Activated CD4-positive, alpha-beta T cell treated with anti-CD3 and anti-CD28 coated beads, Interleukin-2, amount 10 ng/mL, durations not matched to agents 24 days and 14 days (primary cell): ENCODE results near the gene TPD52L2. TPM values are rescaled to one million over a fixed set of nuclear protein-coding genes. Genes with fewer than 3 reads are reported as not detected.
"Not testable (repeated sequence)": the region's sequence is repeated elsewhere in the genome, so short reads cannot be mapped to it uniquely, and the experiment has no call there.

Source experiments
- DNase-seq: peaks from one replicate; pipeline ENCODE4 v3.0.0; 2022
- H3K27ac Mint-ChIP-seq: one replicate; pipeline ENCODE4 v1.8.0; 2022; ENCODE audit warnings: mild to moderate bottlenecking, mixed read lengths
- H3K27me3 Mint-ChIP-seq: one replicate; pipeline ENCODE4 v1.8.0; 2022; ENCODE audit warnings: mixed read lengths
- H3K36me3 Mint-ChIP-seq: one replicate; pipeline ENCODE4 v1.8.0; 2022; ENCODE audit warnings: low read depth, mild to moderate bottlenecking, mixed read lengths
- H3K4me1 Mint-ChIP-seq: one replicate; pipeline ENCODE4 v1.8.0; 2021; ENCODE audit warnings: mixed read lengths
- H3K4me3 Mint-ChIP-seq: one replicate; pipeline ENCODE4 v1.8.0; 2022; ENCODE audit warnings: mild to moderate bottlenecking, moderate library complexity, mixed read lengths
- H3K9me3 Mint-ChIP-seq: one replicate; pipeline ENCODE4 v1.8.0; 2021; ENCODE audit warnings: mixed read lengths
- intact Hi-C: fragments of 100-400 bp; cut with micrococcal nuclease; formaldehyde crosslinking; loops from one replicate; pipeline ENCODE4 v1.15.1; 2023
- total RNA-seq: library from RNA; stranded (reverse); gene quantifications from 2 replicates; pipeline ENCODE4 v1.2.3, GENCODE V29; 2022

Gene TPD52L2
- total RNA-seq, 1 donor from 2014 or later = 78.8 TPM

- Mint-ChIP-seq H3K4me1 (peaks cover 16% of the 10 kb centered on the region), H3K27ac (peak overlapping the region; percentile 85), H3K4me3 (peak overlapping the region; percentile 11), H3K27me3 (no peaks in the 10 kb centered on the region), H3K36me3 (peaks cover 56% of the 10 kb centered on the region), H3K9me3 (no peaks in the 10 kb centered on the region)
- DNase-seq = peak; percentile 85
- intact Hi-C loops = loop anchor here (1.0 kb wide), 2 partner anchors 8 to 21 kb away; partner anchors contain the start of gene TPD52L2
Observed at GRCh38 chr20:63873477-63873971, 8.5 kb downstream of the TPD52L2 start.

DNA sequence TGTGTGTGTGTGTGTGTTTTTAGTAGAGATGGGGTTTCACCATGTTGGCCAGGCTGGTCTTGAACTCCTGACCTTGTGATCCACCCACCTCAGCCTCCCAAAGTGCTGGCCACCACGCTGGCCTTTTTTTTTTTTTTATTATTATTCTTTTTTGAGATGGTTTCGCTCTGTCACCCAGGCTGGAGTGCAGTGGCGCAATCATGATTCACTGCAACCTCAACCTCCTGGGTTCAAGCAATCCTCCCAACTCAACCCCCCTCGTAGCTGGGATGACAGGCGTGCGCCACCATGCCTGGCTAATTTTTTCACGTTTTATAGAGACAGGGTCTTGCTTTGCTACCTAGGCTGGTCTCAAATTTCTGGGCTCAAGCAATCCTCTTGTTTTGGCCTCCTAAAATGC, 9.2 kb downstream of the TPD52L2 start:
- Mint-ChIP-seq H3K36me3 (peaks cover 54% of the 10 kb centered on the region), H3K4me1 (peaks cover 16% of the 10 kb centered on the region), H3K27ac (peak overlapping the region; percentile 51)
- H3K9me3 Mint-ChIP-seq, DNase-seq, H3K4me3 Mint-ChIP-seq, H3K27me3 Mint-ChIP-seq, intact Hi-C loops: not testable (repeated sequence)

GRCh38 chr20:63876489-63877036, 11.5 kb downstream of the TPD52L2 start:
- Mint-ChIP-seq H3K9me3 (no peaks in the 10 kb centered on the region), H3K4me1 (peaks cover 16% of the 10 kb centered on the region), H3K36me3 (peaks cover 40% of the 10 kb centered on the region), H3K27me3 (no peaks in the 10 kb centered on the region), H3K27ac (peak overlapping the region; percentile 64), H3K4me3 (no peak overlapping the region)
- intact Hi-C loops = no loop called here
- no peak for DNase-seq

DNA sequence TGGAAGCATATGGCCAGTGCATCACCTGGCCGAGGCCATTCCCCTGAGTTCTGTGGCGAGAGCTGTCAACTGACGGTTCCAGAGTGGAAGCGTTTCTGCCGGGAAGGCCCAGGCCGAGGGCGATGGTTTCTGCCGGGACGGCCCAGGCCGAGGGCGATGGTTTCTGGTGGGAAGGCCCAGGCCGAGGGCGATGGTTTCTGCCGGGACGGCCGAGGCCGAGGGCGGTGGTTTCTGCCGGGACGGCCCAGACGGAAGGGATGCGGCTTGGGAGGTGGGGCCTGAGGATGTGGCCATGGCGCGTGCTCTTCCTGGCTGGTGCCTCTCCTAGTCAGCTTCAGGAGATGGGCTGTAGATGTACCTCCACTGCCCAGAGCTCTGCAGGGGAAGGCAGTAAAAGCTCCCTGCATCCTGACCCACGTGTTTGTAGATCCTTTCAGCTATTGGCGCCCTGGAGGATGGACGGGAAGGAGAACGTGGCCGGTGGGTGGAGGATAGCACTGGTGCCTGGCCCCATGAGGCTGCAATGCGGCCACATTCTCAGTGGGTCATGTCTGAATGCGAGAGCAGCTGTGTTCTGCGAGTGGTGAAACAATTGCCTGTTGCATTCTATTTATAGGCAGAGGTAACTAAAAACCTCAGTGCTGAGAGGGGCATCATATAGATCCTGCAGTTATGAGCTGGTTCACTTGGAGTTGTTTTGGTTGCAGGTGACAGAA, 12.8 kb downstream of the TPD52L2 start:
- no peak overlapping the region for H3K4me3 Mint-ChIP-seq
- no peaks in the 10 kb centered on the region for H3K27me3 Mint-ChIP-seq
- H3K27ac Mint-ChIP-seq = no peak overlapping the region
- intact Hi-C loops = no loop called here
- peaks cover 36% of the 10 kb centered on the region for H3K36me3 Mint-ChIP-seq
- DNase-seq = no peak
- H3K4me1 Mint-ChIP-seq = peaks cover 12% of the 10 kb centered on the region
- no peaks in the 10 kb centered on the region for H3K9me3 Mint-ChIP-seq

DNA sequence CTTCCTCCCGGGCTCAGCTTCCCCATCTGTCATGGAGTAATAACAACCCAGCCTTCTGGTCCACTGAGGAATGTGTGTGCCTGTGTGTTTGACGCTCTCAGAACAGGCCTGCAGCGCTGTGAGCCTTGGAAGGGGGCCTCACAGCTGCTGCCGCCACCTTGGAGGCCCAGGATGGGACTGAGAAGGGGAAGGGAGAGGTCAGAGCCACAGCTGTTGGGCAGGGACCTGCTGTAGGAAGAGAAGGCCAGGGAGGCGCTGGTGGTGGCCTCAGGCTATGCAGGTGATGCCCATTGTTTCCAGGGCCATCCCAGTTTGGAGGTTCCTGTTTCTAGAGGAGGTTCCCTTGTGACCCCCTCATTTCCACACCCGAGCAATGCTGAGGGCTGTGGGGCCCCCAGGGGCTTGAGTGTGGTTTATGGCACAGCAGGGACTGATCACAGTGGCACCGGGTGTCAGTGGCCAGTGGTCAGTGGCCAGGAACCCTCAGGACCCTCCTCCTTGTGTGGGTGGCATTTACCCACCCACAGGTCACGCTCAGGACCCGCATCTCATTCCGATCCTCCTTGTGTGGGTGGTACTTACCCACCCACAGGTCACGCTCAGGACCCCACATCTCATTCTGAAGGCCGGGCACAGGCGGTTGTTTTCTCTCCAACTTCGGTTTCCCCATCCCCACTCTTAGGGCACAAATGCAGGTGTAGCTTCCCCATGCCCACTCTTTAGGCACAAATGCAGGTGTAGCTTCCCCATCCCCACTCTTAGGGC, 14.0 kb downstream of the TPD52L2 start:
- Mint-ChIP-seq H3K4me3 (no peak overlapping the region), H3K9me3 (no peaks in the 10 kb centered on the region), H3K27me3 (no peaks in the 10 kb centered on the region), H3K27ac (no peak overlapping the region), H3K36me3 (peaks cover 31% of the 10 kb centered on the region), H3K4me1 (peaks cover 3% of the 10 kb centered on the region)
- intact Hi-C loops = no loop called here
- DNase-seq = no peak

GRCh38 chr20:63880901-63881300, 15.8 kb downstream of the TPD52L2 start:
- H3K36me3 Mint-ChIP-seq = peaks cover 26% of the 10 kb centered on the region
- H3K27ac Mint-ChIP-seq, H3K27me3 Mint-ChIP-seq, H3K4me1 Mint-ChIP-seq, H3K9me3 Mint-ChIP-seq, intact Hi-C loops, H3K4me3 Mint-ChIP-seq, DNase-seq: not testable (repeated sequence)

DNA sequence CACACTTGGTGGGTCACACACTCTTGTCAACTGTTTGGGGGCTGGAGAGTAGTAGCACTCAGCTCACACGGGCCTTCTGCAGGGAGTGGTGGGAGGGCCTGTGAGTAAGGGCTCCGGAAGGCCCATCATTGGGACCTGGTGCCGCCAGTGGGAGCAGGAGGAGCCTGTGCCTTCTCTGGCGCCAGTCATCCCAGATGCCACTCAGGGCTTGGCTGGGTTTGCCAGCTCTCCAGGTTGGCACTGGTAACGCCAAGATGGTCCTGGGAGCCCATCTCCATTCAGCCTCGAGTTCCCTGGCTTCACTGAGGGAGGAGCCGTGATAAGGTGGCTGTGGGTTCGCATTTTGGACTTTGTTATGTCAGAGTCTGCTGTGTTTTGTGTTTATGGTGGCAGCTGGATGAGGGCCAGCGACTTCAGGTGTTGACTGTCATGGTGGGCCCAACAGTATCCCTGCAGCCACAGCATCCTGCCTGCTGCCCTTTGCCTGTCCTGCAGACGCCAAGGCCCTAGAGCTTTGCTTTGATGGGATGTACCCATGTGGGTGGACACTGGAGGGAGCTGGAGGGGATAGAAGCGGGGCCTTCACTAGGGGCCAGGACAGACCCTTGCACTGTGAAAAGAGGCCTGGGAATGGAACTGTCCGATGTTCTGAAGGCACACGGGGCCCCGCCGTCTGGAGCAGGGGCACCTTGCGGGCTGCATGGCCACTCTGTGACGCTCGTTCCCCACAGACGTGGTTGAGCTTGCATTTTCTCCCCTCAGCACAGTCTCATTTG, 16.6 kb downstream of the TPD52L2 start:
- Mint-ChIP-seq H3K4me3 (no peak overlapping the region), H3K9me3 (no peaks in the 10 kb centered on the region), H3K4me1 (no peaks in the 10 kb centered on the region), H3K36me3 (peaks cover 21% of the 10 kb centered on the region), H3K27me3 (no peaks in the 10 kb centered on the region), H3K27ac (no peak overlapping the region)
- intact Hi-C loops = no loop called here
- DNase-seq = no peak

DNA sequence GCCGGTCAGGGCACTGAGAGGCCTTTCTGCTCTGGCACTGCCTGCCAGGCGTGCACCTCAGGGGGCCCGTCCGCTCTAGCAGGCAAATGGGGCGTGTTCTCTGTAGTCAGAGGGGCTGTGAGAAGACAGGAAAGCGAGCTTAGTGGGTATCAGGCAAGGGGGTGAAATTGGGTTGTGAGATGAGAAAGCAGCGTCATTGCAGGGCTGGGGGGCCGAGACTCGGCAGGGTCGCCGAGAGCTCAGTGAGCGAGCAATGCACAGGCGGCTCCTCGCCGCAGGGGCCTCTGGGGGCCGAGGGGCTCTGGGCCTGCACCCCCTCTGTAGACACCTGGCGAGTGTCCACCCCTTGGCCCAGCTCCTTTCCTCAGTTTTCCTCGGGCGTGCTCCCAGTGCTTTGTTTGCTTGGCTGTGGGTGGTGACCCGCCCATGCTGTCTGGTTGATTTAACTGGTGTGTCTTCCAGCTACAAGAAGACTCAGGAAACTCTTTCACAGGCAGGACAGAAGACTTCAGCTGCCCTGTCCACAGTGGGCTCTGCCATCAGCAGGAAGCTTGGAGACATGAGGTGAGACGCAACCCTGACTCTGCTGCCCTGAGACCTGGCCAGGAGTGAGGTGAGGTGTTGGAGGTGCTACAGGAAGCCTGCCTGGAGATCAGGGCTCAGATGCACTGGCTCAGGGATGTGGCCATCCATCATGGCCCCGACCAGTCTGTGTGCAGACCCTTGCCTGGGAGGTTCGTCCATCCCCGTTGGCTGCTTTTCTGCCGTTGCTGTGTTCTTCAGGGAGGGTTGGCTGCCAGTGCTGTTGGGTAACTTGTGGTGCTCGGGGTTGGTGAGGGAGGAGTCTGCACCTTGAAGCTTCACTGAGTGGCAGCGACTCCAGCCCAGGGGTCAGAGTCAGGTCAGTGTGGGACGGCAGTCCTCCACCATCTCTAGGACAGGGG, 17.5 kb downstream of the TPD52L2 start:
- no peaks in the 10 kb centered on the region for H3K9me3 Mint-ChIP-seq
- DNase-seq = no peak

GRCh38 chr20:63883201-63883593, 18.1 kb downstream of the TPD52L2 start:
- H3K4me1 Mint-ChIP-seq = no peaks in the 10 kb centered on the region
- H3K9me3 Mint-ChIP-seq = no peaks in the 10 kb centered on the region
- no peak overlapping the region for H3K27ac Mint-ChIP-seq
- H3K27me3 Mint-ChIP-seq = no peaks in the 10 kb centered on the region
- no peak overlapping the region for H3K4me3 Mint-ChIP-seq
- peaks cover 27% of the 10 kb centered on the region for H3K36me3 Mint-ChIP-seq
- intact Hi-C loops = no loop called here
- no peak for DNase-seq

More for the DNA sequence above, 17.5 kb downstream of the TPD52L2 start:
- intact Hi-C loops = no loop called here
- H3K27ac Mint-ChIP-seq = no peak overlapping the region
- H3K36me3 Mint-ChIP-seq = peaks cover 26% of the 10 kb centered on the region
- no peaks in the 10 kb centered on the region for H3K27me3 Mint-ChIP-seq
- no peaks in the 10 kb centered on the region for H3K4me1 Mint-ChIP-seq
- H3K4me3 Mint-ChIP-seq = no peak overlapping the region

DNA sequence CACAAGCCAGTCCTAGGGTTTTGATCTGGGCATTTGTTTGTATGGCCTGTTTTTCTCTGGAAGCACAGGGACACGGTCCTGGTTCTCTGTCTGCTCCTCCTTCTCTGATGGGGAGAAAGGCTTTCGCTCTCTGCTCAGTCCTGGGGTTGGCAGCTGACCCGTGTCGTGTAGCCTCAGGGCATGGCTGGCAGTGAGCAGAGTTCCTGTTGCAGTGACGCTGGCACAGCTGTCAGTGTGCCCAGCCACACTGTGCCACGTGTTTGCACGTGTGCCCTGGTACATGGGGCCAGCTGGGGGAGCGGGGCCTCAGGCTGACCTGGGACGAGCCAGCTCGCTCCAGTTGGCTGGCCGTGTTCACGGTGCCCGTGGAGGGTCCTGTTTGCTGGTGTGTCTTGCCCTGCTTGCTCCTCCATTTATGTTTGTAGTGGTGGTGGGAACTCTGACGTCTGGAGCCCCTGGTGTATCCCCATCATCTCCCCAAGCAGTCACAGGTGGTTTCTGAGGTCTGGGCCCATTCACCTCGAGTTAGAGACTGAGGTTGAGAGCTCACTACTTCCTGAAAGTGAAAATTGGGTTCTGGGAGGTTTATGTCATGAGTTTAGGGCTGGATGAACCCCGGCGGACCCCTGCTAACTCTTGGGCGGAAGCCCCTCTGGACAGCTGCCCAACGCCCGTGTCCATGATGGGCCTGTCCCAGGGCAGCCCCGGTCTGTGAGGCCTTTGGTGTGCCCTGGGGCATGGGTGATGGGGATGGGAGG, 19.6 kb downstream of the TPD52L2 start:
- no peaks in the 10 kb centered on the region for H3K9me3 Mint-ChIP-seq
- intact Hi-C loops = no loop called here
- no peaks in the 10 kb centered on the region for H3K27me3 Mint-ChIP-seq
- H3K36me3 Mint-ChIP-seq = peaks cover 31% of the 10 kb centered on the region
- no peak overlapping the region for H3K4me3 Mint-ChIP-seq
- H3K27ac Mint-ChIP-seq = no peak overlapping the region
- DNase-seq = no peak
- no peaks in the 10 kb centered on the region for H3K4me1 Mint-ChIP-seq

- no peak overlapping the region for H3K27ac Mint-ChIP-seq
- H3K36me3 Mint-ChIP-seq = peaks cover 37% of the 10 kb centered on the region
- H3K27me3 Mint-ChIP-seq = no peaks in the 10 kb centered on the region
- no peaks in the 10 kb centered on the region for H3K4me1 Mint-ChIP-seq
- no peak for DNase-seq
- intact Hi-C loops = no loop called here
- no peak overlapping the region for H3K4me3 Mint-ChIP-seq
- H3K9me3 Mint-ChIP-seq = no peaks in the 10 kb centered on the region
Observed at GRCh38 chr20:63885264-63886053, 20.4 kb downstream of the TPD52L2 start.

GRCh38 chr20:63886054-63886419, 21.0 kb downstream of the TPD52L2 start:
- DNase-seq = no peak
- Mint-ChIP-seq H3K9me3 (no peaks in the 10 kb centered on the region), H3K27me3 (no peaks in the 10 kb centered on the region), H3K36me3 (peaks cover 41% of the 10 kb centered on the region), H3K4me3 (no peak overlapping the region), H3K4me1 (no peaks in the 10 kb centered on the region), H3K27ac (no peak overlapping the region)
- intact Hi-C loops = no loop called here
